IgD-negative memory B cell (primary cell): Measurements from ENCODE around the gene PCK1. TPM values are rescaled to one million over a fixed set of nuclear protein-coding genes. Genes with fewer than 3 reads are reported as not detected.

Experiments
- H3K27ac Mint-ChIP-seq, 3 donors: one replicate each; pipeline ENCODE4 v1.8.0; 2020 to 2022; ENCODE audit warnings: mild to moderate bottlenecking in 3 of 3, mixed read lengths in 3 of 3, moderate library complexity in 1 of 3
- H3K27me3 Mint-ChIP-seq: one replicate; pipeline ENCODE4 v1.8.0; 2021; ENCODE audit warnings: mixed read lengths
- H3K36me3 Mint-ChIP-seq: one replicate; pipeline ENCODE4 v1.8.0; 2020; ENCODE audit warnings: mild to moderate bottlenecking, mixed read lengths
- H3K4me1 Mint-ChIP-seq, 3 donors: one replicate each; pipeline ENCODE4 v1.8.0; 2020 to 2022; ENCODE audit warnings: mixed read lengths in 3 of 3, mild to moderate bottlenecking in 1 of 3
- H3K4me3 Mint-ChIP-seq, 4 donors: one replicate each; pipeline ENCODE4 v1.8.0; 2020 to 2022; ENCODE audit warnings: mild to moderate bottlenecking in 4 of 4, mixed read lengths in 4 of 4, moderate library complexity in 3 of 4
- H3K9me3 Mint-ChIP-seq, 3 donors: one replicate each; pipeline ENCODE4 v1.8.0; 2020 to 2021; ENCODE audit warnings: mixed read lengths in 3 of 3, mild to moderate bottlenecking in 1 of 3
- polyA plus RNA-seq: library from polyadenylated mRNA; unstranded; fragments of 300-500 nt; fragmentation: Illumina TruSeq; gene quantifications from one replicate; pipeline ENCODE4 v1.2.3, GENCODE V29; 2021

PCK1 gene
- polyA plus RNA-seq, 1 donor from 2014 or later = not detected

DNA sequence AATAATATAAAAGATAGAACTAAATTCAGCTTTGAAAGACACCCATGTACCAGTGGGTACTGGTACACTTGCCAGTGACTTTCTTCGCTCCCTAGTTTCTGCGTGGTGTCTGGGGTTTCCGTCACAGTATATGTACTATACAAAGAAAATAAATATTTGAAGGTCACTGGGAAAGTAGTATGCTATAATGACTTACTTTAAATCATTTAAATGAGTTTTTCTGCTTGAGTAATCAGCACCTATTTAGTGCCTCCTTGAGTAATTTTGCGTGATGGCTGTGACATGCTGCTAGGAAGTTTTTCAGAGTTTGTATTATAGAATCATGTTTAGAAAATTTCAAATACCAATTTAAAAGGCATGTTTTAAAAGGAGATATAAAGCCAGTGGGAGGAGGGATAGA is 32.8 kb upstream of the PCK1 start:
- Mint-ChIP-seq H3K9me3 (no peaks in the 10 kb centered on the region), H3K36me3 (no peaks in the 10 kb centered on the region), H3K4me3 (no peak overlapping the region), H3K27ac (no peak overlapping the region), H3K27me3 (peaks cover 2% of the 10 kb centered on the region), H3K4me1 (peaks cover 0 to 3% (median 0%) of the 10 kb centered on the region in 3 donors)

DNA sequence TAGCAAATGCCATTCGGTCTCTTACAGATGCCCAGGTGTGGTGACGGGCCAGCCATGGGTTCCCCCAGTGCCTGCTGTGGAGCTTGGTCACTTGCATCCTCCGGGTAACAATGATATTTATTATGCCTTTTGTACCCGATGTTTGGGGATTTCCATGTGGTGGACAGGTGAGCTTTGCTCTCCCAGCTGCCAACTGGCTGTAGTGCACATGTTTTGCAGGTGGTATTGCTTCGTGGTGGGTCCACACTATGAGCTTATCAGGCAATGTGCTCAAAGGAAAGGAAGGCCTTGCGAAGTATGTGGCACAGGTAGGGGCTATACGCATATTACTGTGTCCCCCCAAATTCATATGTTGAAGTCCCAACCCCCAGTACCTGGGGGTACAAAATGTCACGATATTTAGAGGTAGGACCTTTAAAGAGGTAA is 31.7 kb upstream of the PCK1 start:
- Mint-ChIP-seq H3K27ac (no peak overlapping the region), H3K4me3 (no peak overlapping the region), H3K36me3 (no peaks in the 10 kb centered on the region), H3K9me3 (no peaks in the 10 kb centered on the region), H3K4me1 (peaks cover 0 to 3% (median 0%) of the 10 kb centered on the region in 3 donors), H3K27me3 (peaks cover 4% of the 10 kb centered on the region)

DNA sequence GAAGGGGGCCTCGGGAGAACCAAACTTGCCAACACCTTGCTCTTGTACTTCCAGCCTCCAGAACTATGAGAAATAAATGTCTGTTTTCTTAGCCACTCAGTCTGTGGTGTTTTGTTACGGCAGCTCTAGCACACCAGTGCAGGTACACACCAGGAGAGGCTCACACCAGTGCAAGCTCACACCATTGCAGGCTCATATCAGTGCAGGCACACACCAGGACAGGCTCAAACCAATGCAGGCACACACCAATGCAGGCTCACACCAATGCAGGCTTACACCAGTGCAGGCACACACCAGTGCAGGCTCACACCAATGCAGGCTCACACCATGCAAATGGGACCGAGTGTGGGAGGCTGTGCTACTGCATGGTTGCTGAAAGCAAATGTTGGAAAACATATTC is 31.1 kb upstream of the PCK1 start:
- H3K4me3 Mint-ChIP-seq = no peak overlapping the region
- no peaks in the 10 kb centered on the region for H3K9me3 Mint-ChIP-seq
- no peak overlapping the region for H3K27ac Mint-ChIP-seq
- peaks cover 0 to 3% (median 0%) of the 10 kb centered on the region in 3 donors for H3K4me1 Mint-ChIP-seq
- peaks cover 4% of the 10 kb centered on the region for H3K27me3 Mint-ChIP-seq
- no peaks in the 10 kb centered on the region for H3K36me3 Mint-ChIP-seq

DNA sequence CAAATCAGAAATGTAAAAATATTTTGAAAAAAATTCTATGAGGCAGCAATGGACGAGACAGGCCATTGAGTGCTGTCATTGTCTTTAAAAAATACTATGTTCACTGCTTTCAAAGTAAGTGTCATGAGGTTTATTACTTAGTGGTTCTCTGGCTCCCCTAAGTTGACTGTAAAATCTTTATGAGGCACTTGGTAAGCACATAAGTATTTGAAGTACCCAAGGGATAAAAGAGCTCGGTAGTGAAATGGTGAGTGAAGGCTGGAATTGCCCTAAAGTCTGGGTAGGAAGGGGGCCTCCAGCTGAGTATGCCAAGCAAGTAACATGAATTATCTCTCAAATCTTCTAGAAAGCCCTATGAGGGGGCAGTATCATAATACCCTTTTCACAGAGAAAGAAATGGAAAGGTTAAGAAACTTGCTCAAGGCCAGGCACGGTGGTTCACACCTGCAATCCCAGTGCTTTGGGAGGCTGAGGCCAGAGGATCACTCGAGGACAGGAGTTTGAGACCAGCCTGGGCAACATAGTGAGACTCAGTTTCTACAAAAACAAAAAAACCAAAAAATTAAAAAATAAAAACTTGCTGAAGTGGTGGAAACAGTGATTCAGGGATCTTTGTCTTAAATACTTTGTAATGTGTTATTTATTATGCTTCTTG is 30.5 kb upstream of the PCK1 start:
- Mint-ChIP-seq H3K27me3 (peaks cover 4% of the 10 kb centered on the region), H3K27ac (no peak overlapping the region), H3K36me3 (no peaks in the 10 kb centered on the region), H3K4me1 (peaks cover 0 to 3% (median 0%) of the 10 kb centered on the region in 3 donors), H3K9me3 (no peaks in the 10 kb centered on the region), H3K4me3 (no peak overlapping the region)

DNA sequence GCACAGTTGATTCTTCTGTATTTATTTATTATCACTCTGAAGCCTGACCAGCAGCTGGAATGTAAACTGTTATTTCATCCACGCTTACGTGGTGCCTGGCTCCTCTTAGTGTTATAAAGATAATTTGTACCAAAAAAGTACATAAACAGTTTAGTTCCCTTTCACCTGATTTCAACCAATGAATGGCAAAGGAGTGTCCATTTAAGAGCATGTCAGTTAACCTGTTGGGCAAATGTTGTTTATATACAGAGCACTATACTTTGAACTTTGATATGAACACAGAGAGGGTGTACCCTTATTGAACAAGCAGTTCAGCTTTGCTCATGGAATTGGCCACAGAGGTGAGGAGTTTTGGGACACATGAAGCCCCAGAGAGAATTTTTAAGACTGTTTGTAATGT is 28.8 kb upstream of the PCK1 start:
- Mint-ChIP-seq H3K4me1 (peaks cover 0 to 1% (median 0%) of the 10 kb centered on the region in 3 donors), H3K9me3 (no peaks in the 10 kb centered on the region), H3K27ac (no peak overlapping the region), H3K4me3 (no peak overlapping the region), H3K27me3 (peaks cover 9% of the 10 kb centered on the region), H3K36me3 (no peaks in the 10 kb centered on the region)

DNA sequence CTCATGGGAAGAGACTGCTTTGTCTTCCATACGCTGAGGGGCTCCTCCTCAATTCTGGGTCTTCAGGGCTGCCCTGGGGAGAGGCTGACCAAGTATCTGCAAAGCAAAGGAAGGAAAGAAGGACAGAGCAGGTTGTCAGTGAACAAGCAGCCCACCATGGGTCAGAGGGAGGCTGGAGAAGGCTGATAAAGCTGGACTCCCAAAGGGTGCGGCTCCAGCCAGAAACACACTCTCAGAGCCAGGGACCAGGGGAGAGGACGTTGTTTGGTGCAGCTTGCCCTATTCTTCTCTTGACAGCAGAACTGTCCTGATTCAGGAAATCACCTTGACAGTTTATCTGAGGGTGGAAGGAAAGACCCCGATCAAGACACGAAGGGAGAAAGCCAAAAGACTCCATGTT is 25.6 kb upstream of the PCK1 start:
- Mint-ChIP-seq H3K4me1 (no peaks in the 10 kb centered on the region), H3K27ac (no peak overlapping the region), H3K27me3 (peaks cover 24% of the 10 kb centered on the region)

DNA sequence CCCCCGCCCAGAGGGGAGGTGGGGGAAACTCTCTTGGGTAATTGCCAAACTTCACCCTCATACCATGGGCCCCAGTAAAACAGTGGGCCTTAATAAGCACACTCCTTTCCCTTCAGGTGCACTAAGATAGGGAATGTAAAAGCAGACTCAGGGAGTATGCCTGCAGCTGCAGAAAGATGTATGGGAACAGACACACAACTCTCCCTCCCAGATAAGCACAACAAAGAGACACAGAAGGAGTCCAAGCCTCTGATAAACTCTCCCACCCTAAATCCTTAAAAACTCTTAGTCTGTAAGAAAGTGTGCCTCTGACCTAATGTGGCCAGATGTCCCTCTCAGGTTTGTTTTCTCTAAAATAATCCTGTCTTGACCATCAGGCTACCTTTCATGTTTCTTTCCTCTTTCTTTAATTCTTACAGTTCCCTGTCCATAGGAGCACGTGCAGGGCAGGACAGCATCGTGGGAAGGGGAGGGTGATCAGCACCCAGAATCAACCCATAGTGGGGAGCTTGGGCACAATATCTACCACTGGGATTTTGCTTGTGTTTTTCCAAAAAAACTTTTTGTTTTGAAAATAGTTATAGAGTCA is 24.7 kb upstream of the PCK1 start:
- H3K27ac Mint-ChIP-seq = no peak overlapping the region
- H3K9me3 Mint-ChIP-seq = peaks cover 0 to 4% (median 0%) of the 10 kb centered on the region in 3 donors
- no peaks in the 10 kb centered on the region for H3K4me1 Mint-ChIP-seq
- H3K4me3 Mint-ChIP-seq = no peak overlapping the region
- H3K36me3 Mint-ChIP-seq = no peaks in the 10 kb centered on the region
- H3K27me3 Mint-ChIP-seq = peaks cover 26% of the 10 kb centered on the region

More for the DNA sequence above, 25.6 kb upstream of the PCK1 start:
- H3K36me3 Mint-ChIP-seq = no peaks in the 10 kb centered on the region
- H3K4me3 Mint-ChIP-seq = no peak overlapping the region
- H3K9me3 Mint-ChIP-seq = peaks cover 0 to 4% (median 0%) of the 10 kb centered on the region in 3 donors

DNA sequence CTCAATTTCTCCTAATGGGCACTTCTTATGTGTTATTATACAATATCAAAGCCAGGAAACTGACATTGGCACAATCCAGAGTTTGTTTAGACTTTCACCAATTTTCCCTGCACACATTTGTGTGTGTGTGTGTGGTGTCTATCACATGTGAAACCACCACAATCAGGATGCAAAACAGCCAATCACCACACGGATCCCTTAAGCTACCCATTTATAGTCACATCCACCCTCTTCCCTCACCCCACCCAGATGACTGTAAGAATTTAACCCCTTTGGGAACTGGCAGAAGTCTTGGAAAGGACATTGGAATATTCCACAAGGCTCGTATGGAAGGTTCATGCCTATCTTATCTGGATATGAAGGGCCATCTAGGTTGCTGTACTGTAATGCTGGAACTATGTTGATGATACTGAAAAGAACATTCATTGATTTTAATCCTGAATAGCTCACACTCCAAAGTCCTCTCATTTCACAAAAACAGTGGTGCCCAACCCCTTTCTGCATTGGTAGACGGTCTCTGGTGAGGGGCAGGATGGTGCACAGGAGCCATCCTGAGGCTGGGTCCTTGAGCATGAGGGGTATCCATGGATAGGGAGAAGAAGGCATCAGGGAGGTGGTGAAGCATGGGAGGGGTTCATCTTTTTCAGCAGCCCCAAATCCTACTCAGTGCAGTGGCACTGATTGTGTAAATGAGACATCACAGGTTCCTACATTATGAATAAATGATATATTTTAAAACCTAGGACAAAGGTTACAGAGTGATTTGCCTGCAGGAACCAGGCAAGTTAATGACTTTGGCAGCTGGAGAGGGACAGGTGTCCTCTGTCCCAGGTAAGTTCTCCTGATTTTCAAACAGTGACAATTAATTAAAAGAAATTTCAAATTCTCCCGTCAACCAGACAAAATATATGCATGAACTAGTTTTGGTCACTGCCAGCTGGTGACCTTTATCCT is 23.9 kb upstream of the PCK1 start:
- Mint-ChIP-seq H3K36me3 (no peaks in the 10 kb centered on the region), H3K4me3 (no peak overlapping the region), H3K9me3 (peaks cover 0 to 4% (median 0%) of the 10 kb centered on the region in 3 donors), H3K27ac (no peak overlapping the region), H3K27me3 (peaks cover 26% of the 10 kb centered on the region), H3K4me1 (no peaks in the 10 kb centered on the region)

DNA sequence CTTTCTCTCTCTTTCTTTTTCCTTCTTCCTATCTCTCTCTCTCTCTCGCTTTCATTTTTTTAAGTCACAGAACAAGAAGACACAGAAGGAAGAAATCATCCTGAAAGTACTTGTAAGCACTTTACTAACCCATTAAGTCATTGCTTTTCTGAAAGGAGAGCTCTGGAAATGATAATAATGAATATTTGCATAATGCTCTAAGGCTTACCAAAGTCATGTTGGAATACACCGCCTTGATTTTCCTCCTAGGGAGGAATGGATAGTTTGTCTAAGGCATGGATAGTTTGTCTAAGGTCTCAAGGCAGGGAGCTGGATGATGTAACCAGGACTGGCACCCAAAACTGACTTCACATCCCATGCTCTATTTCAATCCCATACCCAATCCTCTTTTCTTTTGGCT is 23.1 kb upstream of the PCK1 start:
- no peak overlapping the region for H3K4me3 Mint-ChIP-seq
- no peaks in the 10 kb centered on the region for H3K36me3 Mint-ChIP-seq
- H3K27me3 Mint-ChIP-seq = peaks cover 28% of the 10 kb centered on the region
- H3K4me1 Mint-ChIP-seq = no peaks in the 10 kb centered on the region
- H3K27ac Mint-ChIP-seq = no peak overlapping the region
- peaks cover 0 to 4% (median 0%) of the 10 kb centered on the region in 3 donors for H3K9me3 Mint-ChIP-seq

DNA sequence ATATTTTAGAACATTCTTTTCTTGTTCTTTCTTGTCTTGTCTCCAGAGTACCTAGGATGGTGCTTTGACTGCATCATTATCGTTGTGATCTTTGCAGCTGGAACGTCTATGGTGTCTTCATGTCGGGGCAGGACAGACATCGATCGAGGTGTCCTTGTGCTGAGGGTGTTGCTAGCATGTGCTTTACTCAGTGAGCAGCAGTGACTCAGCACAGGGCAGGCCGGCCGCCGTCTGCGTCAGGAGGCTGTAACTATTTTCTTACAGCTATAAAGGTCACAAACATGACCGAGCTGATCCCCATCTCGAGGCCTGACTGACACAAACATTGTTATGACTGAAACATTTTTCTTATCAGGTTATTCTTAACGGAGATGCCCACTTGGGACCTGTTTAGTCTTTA is 21.0 kb upstream of the PCK1 start:
- Mint-ChIP-seq H3K27ac (no peak overlapping the region), H3K27me3 (peaks cover 24% of the 10 kb centered on the region), H3K4me1 (no peaks in the 10 kb centered on the region), H3K36me3 (no peaks in the 10 kb centered on the region), H3K4me3 (no peak overlapping the region), H3K9me3 (peaks cover 0 to 4% (median 0%) of the 10 kb centered on the region in 3 donors)

DNA sequence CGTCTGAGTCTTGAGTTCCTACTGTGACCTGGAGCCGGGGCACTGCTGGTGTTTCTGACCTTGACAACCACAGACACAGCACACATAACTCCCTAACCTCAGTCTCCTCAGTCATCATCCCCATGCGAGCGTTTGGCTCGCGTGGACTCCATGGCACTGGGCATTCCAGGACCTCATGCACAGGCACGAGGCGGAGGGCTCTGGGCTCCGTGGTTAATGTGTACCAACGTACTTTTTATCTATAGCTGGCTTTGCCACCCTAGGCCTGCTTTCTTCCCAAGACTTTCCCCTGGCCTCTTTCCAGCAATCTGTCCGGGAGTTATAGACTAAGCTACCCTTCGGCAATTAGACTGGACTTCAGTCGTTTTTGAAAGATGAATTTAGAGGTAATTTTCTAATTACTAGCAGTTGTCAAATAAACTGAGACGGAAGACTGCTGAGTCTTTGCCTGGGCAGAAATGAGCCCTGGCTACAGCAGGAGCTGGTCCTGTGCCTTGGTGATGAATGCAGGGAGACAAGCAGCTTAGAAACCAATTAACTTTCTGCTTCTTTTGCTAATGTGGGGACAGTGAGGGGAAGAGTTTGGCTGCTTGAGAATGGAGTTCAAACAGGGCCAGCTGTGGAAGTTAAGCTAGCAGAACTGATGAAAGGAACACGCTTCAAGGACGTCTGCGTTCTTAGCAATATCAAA is 19.9 kb upstream of the PCK1 start:
- Mint-ChIP-seq H3K27ac (no peak overlapping the region), H3K9me3 (peaks cover 0 to 4% (median 0%) of the 10 kb centered on the region in 3 donors), H3K27me3 (peaks cover 24% of the 10 kb centered on the region), H3K4me3 (no peak overlapping the region), H3K36me3 (no peaks in the 10 kb centered on the region), H3K4me1 (no peaks in the 10 kb centered on the region)

DNA sequence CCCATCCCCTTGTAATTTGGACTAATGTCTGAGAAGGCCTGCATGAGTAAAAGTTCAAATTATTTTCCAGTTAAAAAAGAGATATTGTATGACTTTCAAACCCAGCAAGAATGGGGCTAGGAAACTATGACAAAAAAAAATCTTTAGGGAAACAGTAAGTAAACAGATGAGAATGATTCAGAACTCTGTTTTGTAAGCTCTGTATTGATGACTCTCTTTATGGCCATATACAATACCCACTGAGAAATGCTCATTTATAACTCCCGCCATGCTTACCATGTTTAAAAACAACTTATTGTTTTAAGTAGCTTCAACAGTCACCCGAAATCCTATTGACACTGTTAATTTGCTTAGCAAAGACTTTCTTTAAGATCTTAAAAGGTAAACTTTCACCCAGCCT is 17.2 kb upstream of the PCK1 start:
- Mint-ChIP-seq H3K4me3 (no peak overlapping the region), H3K9me3 (peaks cover 0 to 4% (median 0%) of the 10 kb centered on the region in 3 donors), H3K36me3 (peaks cover 2% of the 10 kb centered on the region), H3K27me3 (peaks cover 17% of the 10 kb centered on the region), H3K27ac (no peak overlapping the region), H3K4me1 (no peaks in the 10 kb centered on the region)

DNA sequence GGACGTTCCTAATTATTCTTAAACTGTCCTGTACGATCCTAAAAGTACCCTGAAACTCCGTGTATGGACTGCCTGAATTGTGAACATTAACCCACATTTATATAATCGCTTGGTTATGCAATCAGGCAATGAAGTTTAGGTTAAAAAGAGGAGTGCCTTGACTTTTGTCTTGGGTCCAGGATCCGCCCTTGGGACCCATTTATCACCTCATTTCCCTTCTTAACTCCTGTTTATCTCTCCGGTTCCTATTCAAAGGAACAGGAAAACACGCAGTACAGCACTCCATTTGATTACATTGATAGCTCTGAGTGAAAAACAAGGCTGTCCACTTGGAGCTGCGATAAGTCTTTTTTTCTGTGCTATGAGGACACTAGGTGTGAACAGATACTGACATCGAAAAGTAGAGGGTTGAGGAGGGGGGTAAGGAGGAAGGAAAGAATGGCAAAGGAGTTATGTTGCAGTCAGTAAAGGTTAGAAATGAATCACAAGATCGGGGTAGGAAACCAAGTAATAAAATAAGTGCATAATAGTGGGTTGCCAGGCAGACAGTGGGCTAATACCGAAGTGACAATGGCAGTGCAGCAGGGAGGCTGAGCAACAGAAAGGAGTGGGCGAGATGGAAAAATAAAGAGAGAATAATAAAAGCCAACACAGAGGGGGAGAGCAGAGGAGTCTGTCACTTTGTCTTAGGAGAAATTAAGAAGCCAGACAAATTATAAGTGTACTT is 15.9 kb upstream of the PCK1 start:
- Mint-ChIP-seq H3K9me3 (no peaks in the 10 kb centered on the region), H3K4me3 (no peak overlapping the region), H3K36me3 (peaks cover 2% of the 10 kb centered on the region), H3K27me3 (peaks cover 11% of the 10 kb centered on the region), H3K27ac (no peak overlapping the region), H3K4me1 (no peaks in the 10 kb centered on the region)

DNA sequence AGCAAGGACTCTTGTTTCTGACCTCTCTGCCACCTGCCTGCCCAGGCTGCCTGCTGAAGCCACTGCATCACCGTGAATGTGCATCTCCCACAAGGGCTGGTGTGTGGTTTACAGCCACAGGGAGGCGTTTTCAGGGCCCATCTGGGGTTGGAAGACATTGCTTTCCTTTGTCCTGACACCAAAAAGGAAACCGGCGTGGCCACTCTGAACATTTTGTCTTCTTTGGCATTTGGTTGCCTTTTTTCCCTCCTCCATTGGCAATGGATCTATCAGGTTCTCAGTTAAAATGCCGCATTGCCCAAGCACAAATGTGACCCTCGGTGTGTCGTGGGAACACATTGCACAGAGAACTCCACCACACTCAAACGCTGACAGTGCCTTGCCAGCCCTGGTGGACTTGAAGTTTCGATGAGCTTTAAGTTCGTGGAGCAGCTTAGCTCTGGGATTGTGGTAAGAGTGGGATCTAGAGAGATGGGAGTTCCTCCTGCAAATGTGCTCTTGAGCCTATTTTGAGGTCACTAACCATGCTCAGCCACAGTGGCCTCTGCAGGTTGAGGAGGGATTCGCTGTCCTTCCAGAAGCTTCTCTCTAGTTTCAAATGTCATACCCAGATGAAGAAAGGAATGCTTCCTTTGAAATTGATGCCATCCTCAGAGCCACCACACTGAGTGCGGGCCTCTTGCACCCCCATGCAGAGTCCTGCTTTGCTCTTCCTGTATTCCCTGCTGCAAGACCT is 14.8 kb upstream of the PCK1 start:
- Mint-ChIP-seq H3K4me3 (no peak overlapping the region), H3K36me3 (peaks cover 2% of the 10 kb centered on the region), H3K27me3 (peaks cover 9% of the 10 kb centered on the region), H3K9me3 (no peaks in the 10 kb centered on the region), H3K4me1 (no peaks in the 10 kb centered on the region), H3K27ac (no peak overlapping the region)
